GM18861 (cell line): ENCODE results near the gene HENMT1.
"Not testable (repeated sequence)": the region's sequence is repeated elsewhere in the genome, so short reads cannot be mapped to it uniquely, and the experiment has no call there.

Experiments
- ATAC-seq: cut with Tn5 transposase; IDR thresholded peaks from one replicate; pipeline ENCODE4 v1.9.1; 2021; ENCODE audit not compliant: unreplicated experiment

Gene HENMT1

GRCh38 chr1:108671143-108671542 is 10.2 kb upstream of the HENMT1 start:
- ATAC-seq: no peak

DNA sequence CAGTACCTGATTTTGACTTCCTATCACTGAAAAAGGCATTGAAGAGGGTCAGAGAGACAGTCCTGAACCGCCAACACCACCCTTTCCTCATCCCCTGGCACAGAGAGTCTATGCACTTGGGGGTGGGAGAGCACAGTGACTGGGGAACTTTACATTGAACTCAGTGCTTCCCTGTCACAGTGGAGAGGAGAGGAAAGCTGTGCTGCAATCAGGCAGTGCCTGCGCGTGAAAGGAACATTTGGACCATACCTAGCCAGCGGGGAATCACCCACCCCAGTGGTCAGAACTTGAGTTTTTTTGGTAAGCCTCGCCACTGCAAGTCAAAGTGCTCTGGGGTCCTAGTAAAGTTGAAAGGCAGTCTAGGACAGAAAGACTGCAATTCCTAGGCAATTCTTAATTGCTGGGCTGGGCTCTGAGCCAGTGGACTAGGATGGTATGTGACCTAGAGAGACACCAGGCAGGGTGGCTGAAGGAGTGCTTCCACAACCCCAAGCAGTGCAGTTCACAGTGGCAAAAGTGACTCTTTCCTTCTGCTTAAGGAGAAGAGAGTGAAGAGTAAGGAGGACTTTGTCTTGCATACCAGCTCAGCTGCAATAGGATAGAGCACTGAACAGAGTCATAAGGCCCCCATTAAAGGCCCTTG is 9.4 kb upstream of the HENMT1 start:
- ATAC-seq: no peak

GRCh38 chr1:108669679-108670078 is 8.8 kb upstream of the HENMT1 start:
- no peak for ATAC-seq

GRCh38 chr1:108668777-108669176 is 7.9 kb upstream of the HENMT1 start:
- ATAC-seq: no peak

- ATAC-seq: not testable (repeated sequence)
These were observed 6.5 kb upstream of the HENMT1 start for GRCh38 chr1:108667422-108667821.

DNA sequence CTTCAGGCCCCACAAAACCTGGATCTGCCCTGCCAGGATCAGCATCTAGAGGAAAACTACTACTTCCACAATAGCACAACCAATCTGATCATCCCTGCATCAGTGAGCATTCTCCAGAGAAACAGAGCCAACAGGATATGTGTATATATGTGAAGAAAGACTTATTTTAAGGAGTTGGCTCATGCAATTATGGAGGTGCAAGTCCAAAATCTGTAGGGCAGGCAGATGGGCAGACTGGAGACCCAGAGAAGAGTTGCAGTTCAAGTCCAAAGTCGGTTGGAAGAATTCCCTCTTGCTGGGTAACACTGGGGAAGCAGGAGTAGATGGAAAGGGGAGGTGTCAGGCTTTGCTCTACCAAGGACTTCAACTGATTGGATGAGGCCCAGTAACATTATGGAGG is 4.9 kb upstream of the HENMT1 start:
- no peak for ATAC-seq

GRCh38 chr1:108665067-108665466 is 4.2 kb upstream of the HENMT1 start:
- no peak for ATAC-seq

GRCh38 chr1:108664481-108664880 is 3.6 kb upstream of the HENMT1 start:
- ATAC-seq: no peak

GRCh38 chr1:108663074-108663473 is 2.2 kb upstream of the HENMT1 start:
- no peak for ATAC-seq

GRCh38 chr1:108657356-108658080 is 3.4 kb downstream of the HENMT1 start:
- no peak for ATAC-seq

- no peak for ATAC-seq
These were observed 7.3 kb downstream of the HENMT1 start for GRCh38 chr1:108653431-108654105.

GRCh38 chr1:108646648-108647269 is 14.1 kb downstream of the HENMT1 start:
- peak; percentile 70 for ATAC-seq

DNA sequence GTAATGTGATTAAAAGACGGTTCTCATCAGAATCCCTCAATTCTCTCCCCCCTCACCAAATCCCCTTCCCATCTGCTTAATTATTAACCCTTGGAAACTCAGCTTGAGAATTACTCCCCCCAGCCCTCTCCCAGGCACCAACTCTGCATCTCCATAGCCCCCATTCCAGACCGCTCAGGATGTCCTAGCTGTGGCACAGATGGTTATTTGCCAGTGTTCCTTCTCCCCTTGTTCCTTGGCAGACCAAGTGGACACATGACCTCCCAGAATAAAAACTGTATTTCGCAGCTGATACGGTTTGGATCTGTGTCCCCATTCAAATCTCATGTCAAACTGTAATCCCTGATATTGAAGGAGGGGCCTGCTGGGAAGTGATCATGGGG is 14.6 kb downstream of the HENMT1 start:
- no peak for ATAC-seq

- ATAC-seq: no peak
These were observed 15.2 kb downstream of the HENMT1 start for GRCh38 chr1:108645564-108646184.

DNA sequence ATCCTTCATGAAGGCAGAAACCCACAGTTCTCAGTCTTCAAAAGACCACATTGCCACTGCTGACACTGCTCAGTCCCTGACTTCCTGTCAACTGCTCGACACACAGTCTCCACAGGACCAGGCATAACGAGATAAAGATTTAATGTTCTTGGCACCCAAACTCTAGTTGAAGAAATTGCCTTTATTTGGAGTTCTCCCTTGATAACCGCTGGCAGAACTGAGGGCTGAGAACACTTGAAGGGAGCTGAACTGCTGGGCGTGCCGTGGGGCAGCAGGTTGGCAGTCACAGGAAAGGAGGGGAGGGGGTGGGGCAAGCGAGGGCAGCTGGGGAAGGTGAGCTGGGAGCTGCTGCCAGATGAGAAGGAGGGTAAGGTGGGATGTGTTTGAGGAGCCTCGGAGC is 15.9 kb downstream of the HENMT1 start:
- no peak for ATAC-seq

- ATAC-seq: peak; percentile 67
These were observed 17.2 kb downstream of the HENMT1 start for GRCh38 chr1:108643492-108644335.

DNA sequence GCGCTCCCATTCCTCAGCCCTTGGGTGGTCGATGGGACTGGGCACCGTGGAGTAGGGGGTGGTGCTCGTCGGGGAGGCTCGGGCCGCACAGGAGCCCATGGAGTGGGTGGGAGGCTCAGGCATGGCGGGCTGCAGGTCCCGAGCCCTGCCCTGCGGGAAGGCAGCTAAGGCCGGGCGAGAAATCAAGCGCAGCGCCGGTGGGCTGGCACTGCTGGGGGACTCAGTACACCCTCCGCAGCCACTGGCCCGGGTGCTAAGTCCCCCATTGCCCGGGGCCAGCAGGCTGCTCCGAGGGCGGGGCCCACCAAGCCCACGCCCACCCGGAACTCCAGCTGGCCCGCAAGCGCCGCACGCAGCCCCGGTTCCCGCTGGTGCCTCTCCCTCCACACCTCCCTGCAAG is 20.0 kb downstream of the HENMT1 start:
- ATAC-seq: not testable (repeated sequence)

DNA sequence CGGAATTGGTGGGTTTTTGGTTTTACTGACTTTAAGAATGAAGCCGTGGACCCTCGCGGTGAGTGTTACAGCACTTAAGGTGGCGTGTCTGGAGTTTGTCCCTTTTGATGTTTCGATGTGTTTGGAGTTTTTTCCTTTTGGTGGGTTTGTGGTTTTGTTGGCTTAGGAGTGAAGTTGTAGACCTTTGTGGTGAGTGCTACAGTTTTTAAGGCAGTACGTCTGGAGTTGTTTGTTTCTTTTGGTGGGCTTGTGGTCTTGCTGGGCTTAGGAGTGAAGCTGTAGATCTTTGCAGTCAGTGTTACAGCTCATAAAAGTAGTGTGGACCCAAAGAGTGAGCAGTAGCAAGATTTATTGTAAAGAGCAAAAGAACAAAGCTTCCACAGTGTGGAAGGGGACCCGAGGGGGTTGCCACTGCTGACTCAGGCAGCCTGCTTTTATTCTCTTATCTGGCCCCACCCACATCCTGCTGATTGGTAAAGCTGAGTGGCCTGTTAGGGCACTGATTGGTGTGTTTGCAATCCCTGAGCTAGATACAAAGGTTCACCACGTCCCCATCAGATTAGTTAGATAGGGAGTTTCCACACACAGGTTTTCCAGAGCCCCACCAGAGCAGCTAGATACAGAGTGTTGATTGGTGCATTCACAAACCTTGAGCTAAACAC is 20.9 kb downstream of the HENMT1 start:
- no peak for ATAC-seq

GRCh38 chr1:108636876-108637275 is 24.0 kb downstream of the HENMT1 start:
- no peak for ATAC-seq

DNA sequence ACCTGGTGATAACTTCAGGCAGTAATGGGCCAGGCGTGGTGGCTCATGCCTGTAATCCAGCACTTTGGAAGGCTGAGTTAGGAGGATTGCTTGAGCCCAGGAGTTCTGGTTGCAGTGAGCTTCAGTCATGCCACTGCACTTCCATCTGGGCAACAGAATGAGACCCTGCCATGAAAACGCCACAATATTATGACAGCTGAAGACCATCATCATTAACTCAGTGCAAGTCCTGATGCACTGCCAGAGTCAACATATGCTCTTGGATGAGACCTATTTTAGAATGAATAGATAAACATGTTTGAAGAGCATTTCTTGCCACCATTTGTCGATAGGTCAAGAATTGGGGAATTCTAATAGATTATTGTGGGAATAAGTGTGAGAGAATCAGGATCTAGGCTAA is 26.4 kb downstream of the HENMT1 start:
- no peak for ATAC-seq
